ENCODE data around the gene VENTX.

Gene VENTX

DNA sequence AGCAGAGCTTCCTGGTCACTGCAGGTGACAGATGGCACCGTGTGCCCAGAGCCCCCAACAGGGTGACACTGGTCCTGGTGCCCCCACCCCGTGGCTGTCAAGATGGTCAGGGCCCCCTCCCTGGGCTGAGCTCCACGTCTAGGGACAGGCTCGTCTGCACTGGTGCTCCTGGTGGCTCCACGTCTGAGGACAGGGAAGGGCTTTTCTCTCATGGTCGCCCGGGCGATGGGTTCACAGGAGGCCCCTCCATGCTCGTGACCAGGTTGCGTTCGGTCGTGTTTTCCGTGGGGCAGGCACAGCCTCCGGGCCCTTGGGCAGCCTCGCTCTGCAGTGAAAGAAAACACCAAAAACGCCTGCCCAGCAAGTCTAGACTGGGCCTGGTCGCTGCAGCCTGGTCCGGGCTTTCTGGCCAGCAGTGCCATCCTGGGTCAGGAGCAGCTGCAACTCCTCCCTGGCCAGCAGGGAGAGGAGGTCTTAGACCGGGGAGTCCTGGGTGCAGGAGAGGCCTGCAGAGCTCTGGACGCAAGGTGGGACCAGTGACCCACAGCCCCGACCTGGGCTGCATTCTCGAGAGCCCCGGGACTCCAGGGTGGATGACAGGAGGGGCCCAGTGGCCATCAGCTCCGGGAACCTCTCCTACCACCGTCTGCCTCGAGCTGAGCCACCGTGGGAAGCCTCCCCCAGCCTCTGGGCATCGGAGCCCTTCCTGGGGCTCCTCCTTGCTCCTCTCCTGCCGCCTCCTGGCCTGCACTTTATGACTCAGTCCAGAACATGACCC lies 35.5 kb upstream of the VENTX start:
- H3K4me3 ChIP-seq (ENCODE audit: low read depth, low read length) = no peak overlapping the region

DNA sequence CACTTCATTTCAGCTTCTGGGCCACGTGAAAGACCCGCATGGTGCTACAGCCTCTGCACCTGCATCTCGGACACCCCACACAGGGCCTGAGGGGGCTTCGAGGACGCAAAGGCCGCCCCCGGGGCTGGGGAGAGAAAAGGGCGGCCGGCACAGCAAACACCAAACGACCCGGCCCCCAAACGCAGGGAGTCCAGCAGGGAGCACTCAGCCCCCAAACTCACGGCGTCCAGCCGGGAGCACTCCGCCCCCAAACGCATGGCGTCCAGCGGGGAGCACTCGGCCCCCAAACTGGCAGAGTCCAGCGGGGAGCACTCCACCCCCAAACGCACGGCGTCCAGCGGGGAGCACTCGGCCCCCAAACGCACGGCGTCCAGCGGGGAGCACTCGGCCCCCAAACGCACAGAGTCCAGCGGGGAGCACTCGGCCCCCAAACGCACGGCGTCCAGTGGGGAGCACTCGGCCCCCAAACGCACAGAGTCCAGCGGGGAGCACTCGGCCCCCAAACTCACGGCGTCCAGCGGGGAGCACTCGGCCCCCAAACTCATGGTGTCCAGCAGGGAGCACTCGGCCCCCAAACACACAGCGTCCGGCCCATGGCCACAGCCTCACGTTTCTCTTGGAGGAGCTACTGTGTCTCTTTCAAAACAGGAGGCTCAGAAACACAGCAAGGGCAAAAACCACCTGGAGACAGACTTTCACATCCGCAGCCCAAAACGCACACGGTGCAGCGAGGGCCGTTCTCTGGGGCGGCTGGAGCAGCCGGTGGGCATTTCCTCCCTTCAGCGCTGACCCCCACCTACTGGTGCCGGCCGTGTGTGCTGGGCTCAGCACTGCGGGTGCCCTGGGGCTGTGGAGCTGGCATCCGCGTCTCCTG lies 34.6 kb upstream of the VENTX start:
- no peak overlapping the region for H3K4me3 ChIP-seq (ENCODE audit: low read depth, low read length)

DNA sequence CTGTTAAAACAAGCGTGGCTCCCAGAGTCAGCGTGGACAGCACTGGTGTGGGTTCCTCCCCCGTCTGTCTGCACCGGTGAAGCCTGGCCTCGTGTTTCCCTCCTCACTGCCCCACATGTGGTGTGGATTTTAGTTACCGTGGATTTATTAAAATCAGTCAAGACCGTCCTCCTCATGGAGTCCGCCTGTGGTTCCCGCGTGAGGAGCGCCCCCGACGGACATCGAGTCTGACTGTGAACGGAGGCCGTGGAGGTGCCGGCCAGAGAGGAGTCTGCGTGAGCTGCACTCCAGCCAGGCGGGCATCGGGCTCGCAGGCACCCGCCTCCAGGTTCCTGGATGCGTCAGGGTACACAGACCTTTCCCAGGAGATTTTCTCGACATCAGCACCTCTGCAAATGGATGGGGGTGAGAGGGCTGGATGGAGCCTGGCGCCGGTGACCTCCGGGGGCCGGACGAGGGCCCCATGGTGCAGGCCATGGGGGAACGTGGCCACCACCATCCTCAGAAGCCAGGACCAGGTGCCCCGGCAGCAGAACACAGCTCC lies 33.9 kb upstream of the VENTX start:
- no peak overlapping the region for H3K4me3 ChIP-seq (ENCODE audit: low read depth, low read length)

DNA sequence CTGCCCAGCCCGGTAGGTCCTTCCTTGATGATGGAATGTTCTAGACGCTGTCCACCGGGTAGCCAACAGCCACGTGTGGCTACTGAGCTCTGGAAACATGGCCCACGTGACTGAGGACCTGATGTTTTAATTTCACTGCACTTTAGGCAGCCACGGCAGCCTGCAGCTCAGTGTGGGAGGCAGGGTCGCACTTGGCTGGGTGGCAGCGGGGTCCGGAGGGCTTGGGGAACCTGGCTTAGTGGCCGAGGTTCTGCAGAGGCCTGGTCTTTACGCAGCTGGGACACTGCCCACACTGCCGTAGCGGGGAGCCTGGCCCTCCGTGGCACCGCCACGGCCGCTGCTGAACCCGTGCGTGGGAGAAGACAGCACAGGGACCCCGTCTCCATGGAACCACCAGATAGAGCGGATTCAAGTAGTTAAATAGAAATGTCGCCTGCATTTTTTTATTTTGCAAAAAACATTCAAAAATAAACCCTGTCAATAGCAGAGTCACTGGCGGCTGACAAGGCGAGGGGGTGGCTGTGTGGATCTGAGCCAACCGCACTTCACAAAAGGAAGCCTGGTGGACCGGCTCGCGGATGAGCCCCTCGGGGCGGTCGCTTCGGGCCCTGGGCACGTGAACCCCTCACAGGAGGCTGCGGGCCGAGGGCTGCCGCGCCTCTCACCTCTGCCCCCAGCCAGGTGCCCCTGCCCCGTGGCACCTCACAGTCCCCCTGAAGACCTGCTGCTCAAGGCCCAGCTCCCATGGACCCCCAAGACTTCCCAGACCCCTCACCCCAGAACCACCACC lies 33.2 kb upstream of the VENTX start:
- no peak overlapping the region for H3K4me3 ChIP-seq (ENCODE audit: low read depth, low read length)

DNA sequence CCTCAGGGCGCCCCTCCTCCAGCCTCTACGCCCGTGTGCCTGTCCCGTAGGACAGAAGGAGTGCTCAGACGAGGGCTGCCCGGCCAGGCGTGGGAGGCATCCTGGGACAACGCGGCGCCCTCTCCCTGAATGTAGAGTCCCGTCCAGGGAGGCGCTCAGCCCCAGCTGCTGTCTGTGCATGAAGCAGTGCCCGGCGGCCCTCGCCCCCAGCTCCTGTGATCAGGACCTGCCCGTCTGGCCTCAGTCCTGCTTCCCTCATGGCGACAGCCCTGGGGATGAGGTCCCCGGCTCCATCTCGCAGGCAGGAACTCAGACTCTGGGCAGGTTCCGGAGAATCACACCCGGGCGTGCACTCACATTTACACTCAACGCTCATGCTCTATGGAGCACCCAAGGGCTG lies 32.5 kb upstream of the VENTX start:
- H3K4me3 ChIP-seq (ENCODE audit: low read depth, low read length) = no peak overlapping the region

DNA sequence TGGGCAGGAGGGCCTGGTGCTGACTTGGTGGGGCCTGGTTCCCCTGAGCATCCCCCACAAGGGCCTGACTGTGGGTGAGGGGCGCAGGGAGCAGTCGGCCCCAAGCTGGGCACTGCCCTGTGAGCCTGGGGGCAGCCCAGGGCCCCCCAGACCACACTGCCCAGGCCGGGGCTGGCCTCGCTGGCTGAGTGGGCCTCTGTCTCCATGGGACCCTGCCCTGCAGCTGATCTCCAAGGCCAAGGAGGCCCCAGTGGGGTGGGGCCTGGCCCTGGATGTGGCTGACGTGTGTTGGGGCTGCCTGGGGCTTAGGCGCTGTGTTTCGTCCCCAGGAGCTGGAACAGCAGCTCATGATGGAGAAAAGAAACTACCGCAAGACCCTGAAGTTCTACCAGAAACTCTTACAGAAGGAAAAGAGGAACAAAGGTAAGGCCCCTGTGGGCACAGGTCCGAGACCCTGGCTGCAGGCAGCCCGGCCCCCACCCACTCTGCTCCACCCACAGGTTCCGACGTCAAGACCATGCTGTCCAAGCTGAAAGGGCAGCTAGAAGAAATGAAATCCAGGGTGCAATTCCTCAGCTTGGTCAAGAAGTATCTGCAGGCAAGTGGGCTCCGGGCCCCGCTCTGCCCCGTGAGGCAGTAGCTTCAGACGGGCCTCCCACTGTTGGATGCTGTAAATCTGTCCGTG lies 31.2 kb upstream of the VENTX start:
- H3K4me3 ChIP-seq (ENCODE audit: low read depth, low read length) = no peak overlapping the region

DNA sequence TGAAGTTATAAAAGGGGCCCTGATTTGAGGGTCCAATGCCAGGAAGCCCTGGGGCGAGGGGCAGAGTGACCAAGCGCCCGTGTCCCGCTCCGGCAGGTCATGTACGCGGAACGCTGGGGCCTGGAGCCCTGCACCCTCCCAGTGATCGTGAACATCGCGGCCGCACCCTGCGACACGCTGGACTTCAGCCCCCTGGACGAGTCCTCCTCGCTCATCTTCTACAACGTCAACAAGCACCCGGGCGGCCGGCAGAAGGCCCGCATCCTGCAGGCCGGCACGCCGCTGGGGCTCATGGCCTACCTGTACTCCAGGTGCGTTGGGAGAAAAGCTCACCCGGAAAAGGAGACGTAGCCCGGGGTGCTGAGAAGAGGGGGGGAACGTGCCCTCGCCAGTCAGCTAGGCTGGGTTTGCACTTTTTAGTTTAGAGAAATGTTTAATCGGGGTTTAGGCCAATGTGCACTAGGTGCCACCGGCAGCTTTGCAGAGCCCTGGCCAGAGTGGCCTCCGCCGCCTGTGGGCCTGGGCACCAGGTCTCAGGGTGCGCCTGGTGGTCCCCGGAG lies 30.5 kb upstream of the VENTX start:
- no peak overlapping the region for H3K4me3 ChIP-seq (ENCODE audit: low read depth, low read length)

DNA sequence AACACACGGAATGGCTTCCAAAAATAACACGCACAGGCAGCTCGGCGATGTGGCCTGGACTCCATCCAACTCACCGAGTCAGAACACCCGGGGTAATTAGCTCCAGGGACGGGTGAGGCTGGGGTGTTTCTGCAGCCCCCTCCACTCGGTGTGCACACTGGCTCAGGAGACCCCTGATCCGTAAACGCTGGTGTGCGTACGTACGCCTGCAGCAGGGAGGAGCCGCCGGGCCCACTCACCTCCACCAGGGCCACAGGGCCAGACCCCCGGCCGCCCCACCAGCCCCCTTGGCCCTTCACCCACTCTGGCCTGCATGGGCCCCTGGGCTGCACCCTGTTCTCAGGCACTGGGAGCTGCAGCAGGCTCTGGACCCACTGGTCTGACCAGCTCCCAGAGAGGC lies 30.0 kb upstream of the VENTX start:
- no peak overlapping the region for H3K4me3 ChIP-seq (ENCODE audit: low read depth, low read length)

DNA sequence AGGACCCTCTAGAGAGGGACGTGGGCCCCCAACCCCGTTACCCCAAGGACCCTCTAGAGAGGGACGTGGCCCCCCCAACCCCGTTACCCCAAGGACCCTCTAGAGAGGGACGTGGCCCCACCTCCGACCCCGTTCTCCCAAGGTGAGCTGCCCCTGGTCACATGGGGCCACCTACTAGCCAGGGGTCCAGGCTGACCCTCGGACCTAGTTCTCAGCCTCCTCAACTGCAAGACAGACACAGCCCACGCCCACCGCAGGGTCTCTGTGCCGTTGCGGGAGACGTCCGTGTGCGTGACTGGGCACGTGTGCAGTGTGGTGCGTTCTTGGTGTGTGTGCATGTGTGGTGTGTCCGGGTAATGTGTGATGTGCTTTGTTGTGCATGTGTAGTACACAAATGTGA lies 29.2 kb upstream of the VENTX start:
- H3K4me3 ChIP-seq (ENCODE audit: low read depth, low read length) = no peak overlapping the region

DNA sequence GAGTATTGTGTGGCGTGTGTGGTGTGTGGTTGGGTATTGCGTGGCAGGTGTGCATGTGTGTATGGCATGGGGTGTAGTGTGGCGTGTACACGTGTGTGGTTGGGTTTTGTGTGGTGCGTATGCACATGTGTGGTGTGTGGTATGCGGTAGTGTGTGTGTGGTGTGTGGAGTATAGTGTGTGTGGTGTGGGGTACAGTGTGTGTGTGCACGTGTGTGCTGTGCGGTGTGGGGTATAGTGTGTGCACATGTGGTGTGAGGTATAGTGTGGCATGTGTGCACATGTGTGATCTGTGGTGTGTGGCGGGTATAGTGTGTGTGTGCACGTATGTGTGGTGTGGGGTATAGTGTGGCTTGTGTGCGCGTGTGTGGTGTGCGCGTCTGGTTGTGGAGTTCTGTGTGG lies 28.5 kb upstream of the VENTX start:
- no peak overlapping the region for H3K4me3 ChIP-seq (ENCODE audit: low read depth, low read length)

DNA sequence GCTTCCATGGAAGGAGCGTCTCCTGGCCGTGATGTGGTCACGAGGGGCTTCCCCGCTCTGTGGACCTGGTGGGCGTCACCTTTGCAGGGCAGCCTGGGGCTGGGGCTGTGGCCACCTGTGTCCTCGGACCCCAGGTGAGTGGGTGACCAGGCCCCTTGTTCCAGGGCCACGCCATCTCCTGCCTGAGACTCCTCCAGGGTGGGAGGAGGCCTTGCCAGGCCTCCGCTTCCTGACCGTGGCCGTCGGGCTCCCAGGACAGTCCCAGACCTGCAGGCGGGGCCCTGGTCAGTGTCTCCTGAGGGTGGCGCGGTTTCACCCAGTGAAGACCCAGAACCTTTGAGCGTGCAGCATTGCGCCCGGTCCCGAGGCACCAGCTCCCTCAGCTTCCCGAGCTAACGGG lies 28.0 kb upstream of the VENTX start:
- H3K4me3 ChIP-seq (ENCODE audit: low read depth, low read length) = no peak overlapping the region

DNA sequence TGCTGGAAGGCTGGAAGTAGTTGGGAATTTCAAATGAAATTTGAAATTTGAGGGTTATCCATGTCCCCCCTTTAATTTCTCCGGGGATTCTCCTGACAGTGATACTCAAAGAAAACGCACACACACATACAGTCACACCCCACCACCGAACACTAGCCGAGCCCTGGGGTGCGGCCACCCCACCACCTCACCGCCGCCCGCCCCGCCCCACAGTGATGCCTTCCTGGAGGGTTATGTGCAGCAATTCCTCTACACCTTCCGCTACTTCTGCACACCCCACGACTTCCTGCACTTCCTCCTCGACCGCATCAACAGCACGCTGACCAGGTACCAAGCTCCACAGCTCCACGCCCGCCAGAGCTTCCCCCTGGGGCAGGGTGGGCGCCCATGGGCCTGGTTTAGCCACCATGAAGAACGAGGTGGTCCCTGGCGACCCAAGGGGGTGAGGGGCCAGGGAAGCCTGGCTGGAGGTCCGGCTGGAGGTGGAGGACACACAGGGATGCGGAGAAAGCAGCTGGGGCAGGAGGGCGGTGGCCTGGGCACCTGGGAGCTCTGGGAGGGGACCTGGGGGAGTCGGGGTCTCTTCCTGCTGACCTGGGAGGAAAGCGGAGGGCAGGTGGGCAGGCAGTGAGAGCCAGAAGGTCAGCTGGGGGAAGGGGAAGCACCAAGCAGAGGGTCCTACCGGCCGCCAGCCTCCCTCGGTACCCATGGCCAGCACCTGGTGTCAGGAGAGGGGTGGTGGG lies 27.1 kb upstream of the VENTX start:
- no peak overlapping the region for H3K4me3 ChIP-seq (ENCODE audit: low read depth, low read length)

DNA sequence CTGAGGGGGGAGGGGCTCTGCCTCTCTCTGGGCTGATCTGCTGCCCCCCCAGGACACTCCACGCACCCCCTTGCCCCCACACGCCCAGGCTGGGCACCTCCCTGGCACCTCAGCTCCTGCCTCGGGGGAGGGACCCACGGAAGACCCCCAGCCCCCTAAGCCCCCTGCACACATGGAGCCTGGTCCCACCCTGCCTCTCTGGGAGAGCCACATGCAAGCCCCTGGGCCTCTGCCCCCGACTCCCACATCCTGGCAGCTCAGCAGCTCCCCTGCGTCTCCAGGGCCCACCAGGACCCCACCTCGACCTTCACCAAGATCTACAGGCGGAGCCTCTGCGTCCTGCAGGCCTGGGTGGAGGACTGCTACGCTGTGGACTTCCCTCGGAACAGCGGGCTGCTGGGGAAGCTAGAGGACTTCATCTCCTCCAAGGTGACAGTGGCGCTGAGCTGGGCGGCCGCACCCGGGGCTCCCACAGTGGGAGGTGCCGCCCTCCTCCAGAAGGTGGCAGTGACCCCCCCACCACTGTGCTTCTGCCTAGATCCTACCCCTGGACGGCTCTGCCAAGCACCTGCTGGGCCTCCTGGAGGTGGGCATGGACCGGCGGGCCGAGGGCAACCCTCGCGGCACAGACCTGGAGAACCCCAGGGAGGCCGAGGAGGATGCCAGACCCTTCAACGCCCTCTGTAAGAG lies 26.4 kb upstream of the VENTX start:
- H3K4me3 ChIP-seq (ENCODE audit: low read depth, low read length) = no peak overlapping the region

DNA sequence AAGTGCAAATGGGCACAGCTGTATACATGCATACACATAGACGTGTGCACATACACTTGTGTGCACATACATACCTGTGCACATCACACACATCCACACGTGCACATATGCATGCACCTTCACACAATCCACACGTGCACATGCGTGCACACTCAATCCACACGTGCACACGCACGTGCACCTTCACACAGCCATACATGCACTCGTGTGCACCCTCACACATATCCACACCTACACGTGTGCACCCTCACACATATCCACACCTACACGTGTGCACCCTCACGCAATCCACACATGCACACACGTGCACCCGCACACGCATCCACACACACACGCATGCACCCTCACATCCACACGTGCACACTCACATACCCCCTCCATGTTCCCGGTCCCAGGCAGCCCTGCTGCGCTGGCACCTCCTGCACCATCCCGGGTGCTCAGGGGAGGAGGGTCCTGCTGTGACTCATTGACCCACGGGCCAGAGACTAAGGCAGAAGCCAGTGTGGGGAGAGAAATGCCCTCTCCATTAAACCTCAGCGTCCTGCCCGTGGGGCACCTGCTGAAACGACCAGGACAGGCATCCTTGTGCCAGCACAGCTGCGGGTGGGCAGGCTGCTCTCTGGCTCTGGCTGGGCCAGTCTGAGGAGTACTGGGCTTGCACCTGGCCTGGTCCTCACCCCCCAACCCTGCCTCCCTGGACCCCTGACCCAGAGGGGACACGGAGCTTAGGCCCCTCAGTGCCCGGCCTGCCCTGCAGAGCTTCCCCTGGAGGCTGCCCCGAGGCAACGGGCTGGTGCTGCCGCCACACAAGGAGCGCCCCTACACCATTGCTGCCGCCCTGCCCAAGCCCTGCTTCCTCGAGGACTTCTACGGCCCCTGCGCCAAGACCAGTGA lies 25.4 kb upstream of the VENTX start:
- H3K4me3 ChIP-seq (ENCODE audit: low read depth, low read length) = no peak overlapping the region

DNA sequence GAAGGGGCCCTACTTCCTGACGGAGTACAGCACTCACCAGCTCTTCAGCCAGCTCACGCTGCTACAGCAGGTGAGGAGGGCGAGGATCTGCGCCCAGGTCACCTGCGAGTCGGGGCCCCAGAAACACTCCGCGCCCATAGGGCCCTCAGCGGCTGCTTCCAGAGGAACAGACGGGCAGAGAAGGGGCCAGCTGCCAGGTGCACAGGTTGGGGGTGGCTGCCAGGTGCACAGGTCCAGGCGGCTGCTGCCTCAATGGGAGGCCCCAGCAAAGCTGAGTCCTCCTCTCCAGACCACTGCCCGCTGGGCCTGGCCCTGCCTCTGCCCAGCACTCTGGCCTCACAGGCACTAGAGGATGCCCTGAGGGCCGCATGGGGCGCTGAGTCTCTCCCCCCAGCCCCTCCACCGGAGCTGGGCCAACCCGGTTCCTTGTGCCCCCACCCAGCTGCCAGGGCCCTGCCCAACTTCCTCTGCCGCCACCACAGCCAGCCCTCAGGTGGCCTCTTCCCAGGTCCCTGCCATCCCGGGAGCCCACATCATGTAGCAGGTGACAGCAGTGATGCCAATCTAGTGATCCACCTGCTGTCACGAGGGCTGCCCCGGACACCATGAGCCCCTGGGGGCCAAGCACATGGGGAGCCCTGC lies 24.7 kb upstream of the VENTX start:
- no peak overlapping the region for H3K4me3 ChIP-seq (ENCODE audit: low read depth, low read length)

DNA sequence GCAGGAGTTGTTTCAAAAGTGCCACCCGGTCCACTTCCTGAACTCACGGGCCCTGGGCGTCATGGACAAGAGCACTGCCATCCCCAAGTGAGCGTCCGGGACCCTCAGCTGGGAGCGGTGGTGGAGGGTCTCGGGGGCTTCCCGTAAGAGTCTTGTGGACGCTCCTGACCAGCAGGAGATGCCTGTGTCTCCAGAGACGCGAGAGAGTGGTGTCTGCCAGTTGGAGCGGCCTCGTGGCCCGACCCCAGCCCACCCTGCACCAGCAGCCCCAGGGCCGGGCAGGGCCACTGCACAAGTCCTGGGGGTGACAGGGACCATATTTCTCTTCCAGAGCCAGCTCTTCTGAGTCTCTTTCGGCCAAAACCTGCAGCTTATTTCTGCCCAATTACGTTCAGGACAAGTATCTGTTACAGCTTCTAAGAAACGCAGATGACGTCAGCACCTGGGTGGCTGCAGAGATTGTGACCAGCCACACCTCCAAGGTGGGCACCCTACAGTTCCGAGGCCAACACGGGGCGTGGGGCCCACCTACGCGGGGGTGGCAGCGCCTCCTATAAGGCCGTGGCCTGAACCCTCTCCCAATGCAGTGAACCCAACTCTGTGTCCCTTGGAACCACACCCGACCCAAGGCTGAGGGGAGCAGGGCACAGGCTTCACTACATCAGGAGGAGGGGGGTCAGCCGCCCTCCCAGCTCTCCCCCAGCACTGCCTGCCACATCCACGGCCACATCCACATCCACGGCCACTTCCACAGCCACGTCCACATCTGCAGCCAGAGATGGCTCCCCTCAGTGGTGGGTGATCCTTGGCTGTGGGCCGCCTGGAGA lies 23.8 kb upstream of the VENTX start:
- H3K4me3 ChIP-seq (ENCODE audit: low read depth, low read length) = no peak overlapping the region
